Stimulated activated CD4-positive, alpha-beta T cell treated with anti-CD3 and anti-CD28 coated beads, Interleukin-4, amount 100 ng/mL, for 24 hours (primary cell): ENCODE data around the gene PCDHGA10.
"Not testable (repeated sequence)": the region's sequence is repeated elsewhere in the genome, so short reads cannot be mapped to it uniquely, and the experiment has no call there.

Experiments
- DNase-seq: peaks from one replicate; pipeline ENCODE4 v3.0.0-alpha.2; 2020

The PCDHGA10 gene

DNA sequence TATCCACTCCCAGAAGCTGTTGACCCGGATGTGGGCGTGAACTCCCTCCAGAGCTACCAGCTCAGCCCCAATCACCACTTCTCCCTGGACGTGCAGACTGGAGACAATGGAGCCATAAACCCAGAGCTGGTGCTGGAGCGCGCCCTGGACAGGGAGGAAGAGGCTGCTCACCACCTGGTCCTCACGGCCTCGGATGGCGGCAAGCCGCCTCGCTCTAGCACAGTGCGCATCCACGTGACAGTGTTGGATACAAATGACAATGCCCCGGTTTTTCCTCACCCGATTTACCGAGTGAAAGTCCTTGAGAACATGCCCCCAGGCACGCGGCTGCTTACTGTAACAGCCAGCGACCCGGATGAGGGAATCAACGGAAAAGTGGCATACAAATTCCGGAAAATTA lies 19.5 kb upstream of the PCDHGA10 start:
- DNase-seq: no peak

DNA sequence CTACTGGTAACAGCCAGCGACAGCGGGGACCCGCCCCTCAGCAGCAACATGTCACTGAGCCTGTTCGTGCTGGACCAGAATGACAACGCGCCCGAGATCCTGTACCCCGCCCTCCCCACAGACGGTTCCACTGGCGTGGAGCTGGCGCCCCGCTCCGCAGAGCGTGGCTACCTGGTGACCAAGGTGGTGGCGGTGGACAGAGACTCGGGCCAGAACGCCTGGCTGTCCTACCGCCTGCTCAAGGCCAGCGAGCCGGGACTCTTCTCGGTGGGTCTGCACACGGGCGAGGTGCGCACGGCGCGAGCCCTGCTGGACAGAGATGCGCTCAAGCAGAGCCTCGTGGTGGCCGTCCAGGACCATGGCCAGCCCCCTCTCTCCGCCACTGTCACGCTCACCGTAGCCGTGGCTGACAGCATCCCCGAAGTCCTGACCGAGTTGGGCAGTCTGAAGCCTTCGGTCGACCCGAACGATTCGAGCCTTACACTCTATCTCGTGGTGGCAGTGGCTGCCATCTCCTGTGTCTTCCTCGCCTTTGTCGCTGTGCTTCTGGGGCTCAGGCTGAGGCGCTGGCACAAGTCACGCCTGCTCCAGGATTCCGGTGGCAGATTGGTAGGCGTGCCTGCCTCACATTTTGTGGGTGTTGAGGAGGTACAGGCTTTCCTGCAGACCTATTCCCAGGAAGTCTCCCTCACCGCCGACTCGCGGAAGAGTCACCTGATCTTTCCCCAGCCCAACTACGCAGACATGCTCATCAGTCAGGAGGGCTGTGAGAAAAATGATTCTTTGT lies 18.2 kb upstream of the PCDHGA10 start:
- DNase-seq: not testable (repeated sequence)

DNA sequence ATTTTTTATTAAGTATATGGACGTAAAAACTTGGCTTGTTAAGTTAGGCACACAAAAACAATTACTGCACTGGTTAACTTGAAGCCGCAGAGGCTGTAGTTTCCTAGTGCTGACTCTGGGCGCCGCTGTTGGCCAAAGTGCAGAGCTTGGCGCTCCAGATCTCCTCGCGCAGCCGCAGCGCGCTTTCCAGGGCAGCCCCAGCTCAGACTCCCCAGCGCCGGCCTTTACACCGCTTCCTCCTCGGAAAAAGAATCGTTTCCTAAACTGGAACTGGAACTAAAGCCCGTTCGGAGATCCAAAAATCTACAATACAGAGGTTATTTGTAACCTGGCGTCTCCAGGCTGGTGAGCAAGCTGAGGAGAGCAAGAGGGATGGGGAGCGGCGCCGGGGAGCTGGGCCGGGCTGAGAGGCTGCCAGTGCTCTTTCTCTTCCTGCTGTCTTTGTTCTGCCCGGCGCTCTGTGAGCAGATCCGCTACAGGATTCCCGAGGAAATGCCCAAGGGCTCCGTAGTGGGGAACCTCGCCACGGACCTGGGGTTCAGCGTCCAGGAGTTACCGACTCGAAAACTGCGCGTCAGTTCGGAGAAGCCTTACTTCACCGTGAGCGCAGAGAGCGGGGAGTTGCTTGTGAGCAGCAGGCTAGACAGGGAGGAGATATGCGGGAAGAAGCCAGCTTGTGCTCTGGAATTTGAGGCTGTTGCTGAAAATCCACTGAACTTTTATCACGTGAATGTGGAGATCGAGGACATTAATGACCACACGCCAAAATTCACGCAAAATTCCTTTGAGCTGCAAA lies 14.8 kb upstream of the PCDHGA10 start, which contains the start of gene PCDHGB5:
Gene PCDHGB5, plus strand, starts transcription at position 192 of the 796 bp plus-strand sequence. Its CDS starts 181 bp downstream, at position 373.
- DNase-seq: peak; percentile 26

DNA sequence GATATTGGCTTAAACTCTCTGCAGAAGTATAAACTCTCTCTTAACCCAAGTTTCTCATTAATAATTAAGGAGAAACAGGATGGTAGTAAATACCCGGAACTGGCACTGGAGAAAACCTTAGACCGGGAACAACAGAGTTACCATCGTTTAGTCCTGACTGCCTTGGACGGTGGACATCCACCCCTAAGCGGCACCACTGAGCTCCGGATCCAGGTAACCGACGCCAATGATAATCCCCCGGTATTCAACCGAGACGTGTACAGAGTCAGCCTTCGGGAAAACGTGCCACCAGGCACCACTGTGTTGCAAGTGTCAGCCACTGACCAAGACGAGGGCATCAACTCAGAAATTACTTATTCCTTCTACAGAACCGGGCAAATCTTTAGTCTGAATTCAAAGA lies 14.2 kb upstream of the PCDHGA10 start:
- DNase-seq: no peak

DNA sequence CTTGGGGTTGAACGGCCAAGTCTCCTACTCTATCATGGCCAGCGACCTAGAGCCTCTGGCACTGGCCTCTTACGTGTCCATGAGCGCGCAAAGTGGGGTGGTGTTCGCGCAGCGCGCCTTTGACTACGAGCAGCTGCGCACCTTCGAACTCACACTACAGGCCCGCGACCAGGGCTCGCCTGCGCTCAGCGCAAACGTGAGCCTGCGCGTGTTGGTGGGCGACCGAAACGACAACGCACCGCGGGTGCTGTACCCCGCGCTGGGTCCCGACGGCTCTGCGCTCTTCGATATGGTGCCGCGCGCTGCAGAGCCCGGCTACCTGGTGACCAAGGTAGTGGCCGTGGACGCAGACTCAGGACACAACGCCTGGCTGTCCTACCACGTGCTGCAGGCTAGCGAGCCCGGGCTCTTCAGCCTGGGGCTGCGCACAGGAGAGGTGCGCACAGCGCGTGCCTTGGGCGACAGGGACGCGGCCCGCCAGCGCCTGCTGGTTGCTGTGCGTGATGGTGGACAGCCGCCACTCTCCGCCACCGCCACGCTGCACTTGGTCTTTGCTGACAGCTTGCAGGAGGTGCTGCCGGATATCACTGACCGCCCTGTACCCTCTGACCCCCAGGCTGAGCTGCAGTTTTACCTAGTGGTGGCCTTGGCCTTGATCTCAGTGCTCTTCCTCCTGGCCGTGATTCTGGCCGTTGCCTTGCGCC lies 13.1 kb upstream of the PCDHGA10 start:
- no peak for DNase-seq

DNA sequence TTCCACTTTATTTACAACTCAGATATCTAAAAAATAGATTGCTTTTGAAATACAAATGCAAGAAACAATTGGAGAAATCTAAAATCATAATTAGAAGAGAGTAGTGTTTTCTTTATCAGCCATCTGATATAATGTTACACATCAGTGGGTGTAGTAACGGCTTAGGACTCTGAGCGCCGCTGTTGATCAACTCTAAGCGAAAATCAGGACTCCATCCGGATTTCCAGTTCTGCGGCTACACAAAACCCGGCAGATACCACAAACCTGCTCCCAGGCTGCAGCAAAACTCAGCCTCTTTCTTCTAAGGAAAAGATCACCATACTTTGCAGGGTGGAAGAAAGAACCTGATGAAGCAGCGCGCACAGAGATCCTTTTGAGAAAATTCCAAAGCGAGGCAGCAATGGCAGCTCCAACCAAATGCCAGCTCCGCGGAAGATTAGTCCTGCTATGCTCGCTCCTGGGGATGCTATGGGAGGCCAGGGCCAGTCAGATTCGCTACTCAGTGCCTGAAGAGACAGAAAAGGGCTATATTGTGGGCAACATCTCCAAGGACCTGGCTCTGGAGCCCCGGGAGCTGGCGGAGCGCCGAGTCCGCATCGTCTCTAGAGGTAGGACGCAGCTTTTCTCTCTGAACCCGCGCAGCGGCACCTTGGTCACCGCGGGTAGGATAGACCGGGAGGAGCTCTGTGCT lies 10.1 kb upstream of the PCDHGA10 start, which contains the start of gene PCDHGA9:
Gene PCDHGA9, plus strand, starts transcription at position 226 of the 691 bp plus-strand sequence. Its CDS starts 175 bp downstream, at position 401.
- DNase-seq: no peak

DNA sequence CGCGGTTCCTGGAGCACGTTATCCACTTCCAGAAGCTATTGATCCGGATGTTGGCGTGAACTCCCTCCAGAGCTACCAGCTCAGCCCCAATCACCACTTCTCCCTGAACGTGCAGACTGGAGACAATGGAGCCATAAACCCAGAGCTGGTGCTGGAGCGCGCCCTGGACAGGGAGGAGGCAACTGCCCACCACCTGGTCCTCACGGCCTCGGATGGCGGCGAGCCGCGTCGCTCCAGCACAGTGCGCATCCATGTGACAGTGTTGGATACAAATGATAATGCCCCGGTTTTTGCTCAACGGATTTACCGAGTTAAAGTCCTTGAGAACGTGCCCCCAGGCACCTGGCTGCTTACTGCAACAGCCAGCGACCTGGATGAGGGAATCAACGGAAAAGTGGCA lies 9.4 kb upstream of the PCDHGA10 start:
- no peak for DNase-seq

DNA sequence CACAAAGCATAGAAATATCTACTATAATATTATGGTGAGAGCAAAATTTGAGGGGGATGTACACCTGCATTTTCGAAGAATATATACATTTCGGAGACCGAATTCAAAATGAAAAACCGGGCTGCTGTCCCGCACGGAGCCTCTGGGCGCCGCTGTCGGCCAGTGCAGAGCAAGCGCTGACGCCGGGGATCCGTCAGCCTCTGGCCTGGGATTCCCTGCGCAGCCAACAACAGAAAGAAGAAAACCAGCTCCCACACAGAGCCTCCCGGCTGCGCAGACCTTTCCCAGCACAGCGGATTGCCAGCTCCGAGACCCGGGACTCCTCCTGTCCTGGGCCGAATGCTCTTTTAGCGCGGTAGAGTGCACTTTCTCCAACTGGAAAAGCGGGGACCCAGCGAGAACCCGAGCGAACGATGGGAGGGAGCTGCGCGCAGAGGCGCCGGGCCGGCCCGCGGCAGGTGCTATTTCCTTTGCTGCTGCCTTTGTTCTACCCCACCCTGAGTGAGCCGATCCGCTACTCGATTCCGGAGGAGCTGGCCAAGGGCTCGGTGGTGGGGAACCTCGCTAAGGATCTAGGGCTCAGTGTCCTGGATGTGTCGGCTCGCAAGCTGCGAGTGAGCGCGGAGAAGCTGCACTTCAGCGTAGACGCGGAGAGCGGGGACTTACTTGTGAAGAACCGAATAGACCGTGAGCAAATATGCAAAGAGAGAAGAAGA lies 4.8 kb upstream of the PCDHGA10 start, which contains the start of gene PCDHGB6:
Gene PCDHGB6, plus strand, starts transcription at position 232 of the 716 bp plus-strand sequence. Its CDS starts 182 bp downstream, at position 414.
- DNase-seq: peak; percentile 31

DNA sequence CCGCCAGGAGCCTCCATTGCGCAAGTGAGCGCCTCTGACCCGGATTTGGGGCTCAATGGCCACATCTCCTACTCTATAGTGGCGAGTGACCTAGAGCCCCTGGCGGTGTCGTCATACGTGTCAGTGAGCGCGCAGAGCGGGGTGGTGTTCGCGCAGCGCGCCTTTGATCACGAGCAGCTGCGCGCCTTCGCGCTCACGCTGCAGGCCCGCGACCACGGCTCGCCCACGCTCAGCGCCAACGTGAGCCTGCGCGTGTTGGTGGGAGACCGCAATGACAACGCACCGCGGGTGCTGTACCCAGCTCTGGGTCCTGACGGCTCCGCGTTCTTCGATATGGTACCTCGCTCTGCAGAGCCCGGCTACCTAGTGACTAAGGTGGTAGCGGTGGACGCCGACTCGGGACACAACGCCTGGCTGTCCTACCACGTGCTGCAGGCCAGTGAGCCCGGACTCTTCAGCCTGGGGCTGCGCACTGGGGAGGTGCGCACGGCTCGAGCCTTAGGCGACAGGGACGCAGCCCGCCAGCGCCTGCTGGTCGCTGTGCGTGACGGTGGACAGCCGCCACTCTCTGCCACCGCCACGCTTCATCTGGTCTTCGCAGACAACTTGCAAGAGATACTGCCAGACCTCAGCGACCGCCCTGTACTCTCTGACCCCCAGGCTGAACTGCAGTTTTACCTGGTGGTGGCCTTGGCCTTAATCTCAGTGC lies 3.0 kb upstream of the PCDHGA10 start:
- DNase-seq: no peak

DNA sequence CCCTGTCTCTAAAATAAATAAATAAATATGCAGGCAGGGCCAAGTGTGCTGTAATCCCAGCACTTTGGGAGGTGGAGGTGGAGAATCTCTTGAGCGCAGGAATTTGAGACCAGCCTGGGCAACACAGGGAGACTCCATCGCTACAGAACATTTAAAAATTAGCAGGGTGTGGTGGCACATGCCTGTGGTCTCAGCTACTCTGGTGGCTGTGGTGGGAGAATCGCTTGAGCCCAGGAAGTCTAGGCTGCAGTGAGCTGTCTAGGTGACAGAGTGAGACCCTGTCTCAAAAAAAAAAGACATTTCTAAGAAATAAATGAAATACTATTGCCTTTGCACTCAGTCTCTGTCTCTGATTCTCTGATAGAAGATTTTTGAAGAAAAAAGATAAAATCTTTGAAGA lies 1.2 kb upstream of the PCDHGA10 start:
- no peak for DNase-seq

DNA sequence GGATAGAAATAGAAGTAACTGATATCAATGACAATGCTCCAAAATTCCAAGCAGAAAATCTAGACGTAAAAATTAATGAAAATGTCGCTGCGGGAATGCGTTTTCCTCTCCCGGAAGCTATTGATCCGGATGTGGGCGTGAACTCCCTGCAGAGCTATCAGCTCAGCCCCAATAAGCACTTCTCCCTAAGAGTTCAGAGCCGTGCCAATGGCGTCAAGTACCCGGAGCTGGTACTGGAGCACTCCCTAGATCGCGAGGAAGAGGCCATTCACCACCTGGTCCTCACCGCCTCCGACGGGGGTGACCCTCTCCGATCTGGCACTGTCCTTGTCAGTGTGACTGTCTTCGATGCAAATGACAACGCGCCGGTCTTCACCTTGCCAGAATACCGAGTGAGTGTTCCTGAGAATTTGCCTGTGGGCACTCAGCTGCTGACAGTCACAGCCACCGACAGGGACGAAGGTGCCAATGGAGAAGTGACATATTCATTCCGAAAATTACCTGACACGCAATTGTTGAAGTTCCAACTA lies 818 bp downstream of the PCDHGA10 start:
- DNase-seq: no peak

DNA sequence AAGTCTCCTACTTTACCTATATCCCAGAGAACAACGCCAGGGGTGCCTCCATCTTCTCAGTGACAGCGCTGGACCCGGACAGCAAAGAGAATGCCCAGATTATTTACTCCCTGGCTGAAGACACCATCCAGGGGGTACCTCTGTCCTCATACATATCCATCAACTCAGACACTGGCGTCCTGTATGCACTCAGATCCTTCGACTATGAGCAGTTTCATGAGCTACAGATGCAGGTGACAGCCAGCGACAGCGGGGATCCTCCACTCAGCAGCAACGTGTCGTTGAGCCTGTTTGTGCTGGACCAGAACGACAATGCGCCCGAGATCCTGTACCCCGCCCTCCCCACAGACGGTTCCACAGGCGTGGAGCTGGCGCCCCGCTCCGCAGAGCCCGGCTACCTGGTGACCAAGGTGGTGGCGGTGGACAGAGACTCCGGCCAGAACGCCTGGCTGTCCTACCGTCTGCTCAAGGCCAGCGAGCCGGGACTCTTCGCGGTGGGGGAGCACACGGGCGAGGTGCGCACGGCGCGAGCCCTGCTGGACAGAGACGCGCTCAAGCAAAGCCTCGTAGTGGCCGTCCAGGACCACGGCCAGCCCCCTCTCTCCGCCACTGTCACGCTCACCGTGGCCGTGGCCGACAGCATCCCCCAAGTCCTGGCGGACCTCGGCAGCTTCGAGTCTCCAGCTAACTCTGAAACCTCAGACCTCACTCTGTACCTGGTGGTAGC lies 1.9 kb downstream of the PCDHGA10 start:
- not testable (repeated sequence) for DNase-seq

DNA sequence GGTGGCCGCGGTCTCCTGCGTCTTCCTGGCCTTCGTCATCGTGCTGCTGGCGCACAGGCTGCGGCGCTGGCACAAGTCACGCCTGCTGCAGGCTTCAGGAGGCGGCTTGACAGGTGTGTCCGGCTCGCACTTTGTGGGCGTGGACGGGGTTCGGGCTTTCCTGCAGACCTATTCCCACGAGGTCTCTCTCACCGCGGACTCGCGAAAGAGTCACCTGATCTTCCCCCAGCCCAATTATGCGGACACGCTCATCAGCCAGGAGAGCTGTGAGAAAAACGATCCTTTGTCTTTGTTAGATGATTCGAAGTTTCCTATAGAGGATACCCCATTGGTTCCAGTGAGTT lies 2.5 kb downstream of the PCDHGA10 start:
- DNase-seq: not testable (repeated sequence)

DNA sequence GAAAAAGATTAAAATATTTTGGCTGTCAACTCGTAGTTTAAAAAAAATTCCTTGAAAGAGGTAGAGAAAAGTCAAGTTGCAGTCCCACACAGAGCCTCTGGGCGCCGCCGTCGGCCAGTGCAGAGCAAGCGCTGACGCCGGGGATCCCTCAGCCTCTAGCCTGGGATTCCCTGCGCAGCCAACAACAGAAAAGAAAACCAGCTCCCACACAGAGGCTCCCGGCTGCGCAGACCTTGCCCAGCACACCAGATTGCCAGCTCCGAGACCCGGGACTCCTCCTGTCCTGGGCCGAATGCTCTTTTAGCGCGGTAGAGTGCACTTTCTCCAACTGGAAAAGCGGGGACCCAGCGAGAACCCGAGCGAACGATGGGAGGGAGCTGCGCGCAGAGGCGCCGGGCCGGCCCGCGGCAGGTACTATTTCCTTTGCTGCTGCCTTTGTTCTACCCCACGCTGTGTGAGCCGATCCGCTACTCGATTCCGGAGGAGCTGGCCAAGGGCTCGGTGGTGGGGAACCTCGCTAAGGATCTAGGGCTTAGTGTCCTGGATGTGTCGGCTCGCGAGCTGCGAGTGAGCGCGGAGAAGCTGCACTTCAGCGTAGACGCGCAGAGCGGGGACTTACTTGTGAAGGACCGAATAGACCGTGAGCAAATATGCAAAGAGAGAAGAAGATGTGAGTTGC lies 4.8 kb downstream of the PCDHGA10 start, which contains the start of gene PCDHGB7:
Gene PCDHGB7, plus strand, starts transcription at position 184 of the 679 bp plus-strand sequence. Its CDS starts 183 bp downstream, at position 367.
- peak; percentile 49 for DNase-seq

DNA sequence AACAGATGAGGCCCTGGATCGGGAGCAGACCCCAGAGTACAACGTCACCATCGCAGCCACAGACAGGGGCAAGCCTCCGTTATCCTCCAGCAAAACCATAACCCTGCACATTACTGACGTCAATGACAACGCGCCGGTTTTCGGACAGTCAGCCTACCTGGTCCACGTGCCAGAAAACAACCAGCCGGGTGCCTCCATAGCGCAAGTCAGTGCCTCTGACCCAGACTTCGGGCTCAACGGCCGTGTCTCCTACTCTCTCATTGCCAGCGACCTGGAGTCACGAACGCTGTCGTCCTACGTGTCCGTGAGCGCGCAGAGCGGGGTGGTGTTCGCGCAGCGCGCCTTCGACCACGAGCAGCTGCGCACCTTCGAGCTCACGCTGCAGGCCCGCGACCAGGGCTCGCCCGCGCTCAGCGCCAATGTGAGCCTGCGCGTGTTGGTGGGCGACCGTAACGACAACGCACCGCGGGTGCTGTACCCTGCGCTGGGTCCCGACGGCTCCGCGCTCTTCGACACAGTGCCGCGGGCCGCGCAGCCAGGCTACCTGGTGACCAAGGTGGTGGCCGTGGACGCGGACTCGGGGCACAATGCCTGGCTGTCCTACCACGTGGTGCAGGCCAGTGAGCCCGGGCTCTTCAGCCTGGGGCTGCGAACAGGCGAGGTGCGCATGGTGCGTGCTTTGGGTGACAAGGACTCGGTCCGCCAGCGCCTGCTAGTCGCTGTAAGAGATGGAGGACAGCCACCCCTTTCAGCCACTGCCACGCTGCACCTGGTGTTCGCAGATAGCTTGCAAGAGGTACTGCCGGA lies 6.5 kb downstream of the PCDHGA10 start:
- no peak for DNase-seq

DNA sequence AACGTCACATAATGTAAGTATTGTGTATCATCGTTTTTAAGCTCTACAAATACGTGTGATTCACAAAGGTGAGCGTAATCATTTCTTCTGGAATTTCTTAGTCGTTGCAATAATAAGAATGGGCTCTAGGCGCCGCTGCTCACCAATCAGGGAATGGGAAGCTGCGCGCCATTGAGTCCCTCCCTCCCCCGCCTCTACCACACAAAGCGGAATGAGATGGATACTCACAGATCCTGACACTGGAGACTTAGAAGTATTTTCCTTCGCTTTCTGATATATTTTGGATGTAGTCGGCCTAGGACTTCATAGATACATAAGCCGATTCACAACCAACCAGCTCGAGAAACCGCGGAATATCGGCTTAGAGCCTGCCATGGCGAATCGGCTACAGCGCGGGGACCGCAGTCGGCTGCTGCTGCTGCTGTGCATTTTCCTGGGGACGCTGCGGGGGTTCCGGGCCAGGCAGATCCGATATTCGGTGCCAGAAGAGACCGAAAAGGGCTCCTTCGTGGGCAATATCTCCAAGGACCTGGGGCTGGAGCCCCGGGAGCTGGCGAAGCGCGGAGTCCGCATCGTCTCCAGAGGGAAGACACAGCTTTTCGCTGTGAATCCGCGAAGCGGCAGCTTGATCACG lies 8.2 kb downstream of the PCDHGA10 start, which contains the start of gene PCDHGA11:
Gene PCDHGA11, plus strand, starts transcription at position 197 of the 634 bp plus-strand sequence. Its CDS starts 177 bp downstream, at position 374.
- DNase-seq: peak; percentile 44

DNA sequence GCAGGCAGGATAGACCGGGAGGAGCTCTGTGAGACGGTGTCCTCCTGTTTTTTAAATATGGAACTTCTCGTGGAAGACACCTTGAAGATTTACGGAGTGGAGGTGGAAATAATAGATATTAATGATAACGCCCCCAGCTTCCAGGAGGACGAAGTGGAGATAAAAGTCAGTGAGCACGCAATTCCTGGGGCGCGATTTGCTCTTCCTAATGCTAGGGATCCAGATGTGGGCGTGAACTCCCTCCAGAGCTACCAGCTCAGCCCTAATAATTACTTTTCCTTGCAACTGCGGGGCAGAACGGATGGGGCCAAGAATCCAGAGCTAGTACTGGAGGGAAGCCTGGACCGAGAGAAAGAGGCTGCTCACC lies 8.7 kb downstream of the PCDHGA10 start:
- no peak for DNase-seq

DNA sequence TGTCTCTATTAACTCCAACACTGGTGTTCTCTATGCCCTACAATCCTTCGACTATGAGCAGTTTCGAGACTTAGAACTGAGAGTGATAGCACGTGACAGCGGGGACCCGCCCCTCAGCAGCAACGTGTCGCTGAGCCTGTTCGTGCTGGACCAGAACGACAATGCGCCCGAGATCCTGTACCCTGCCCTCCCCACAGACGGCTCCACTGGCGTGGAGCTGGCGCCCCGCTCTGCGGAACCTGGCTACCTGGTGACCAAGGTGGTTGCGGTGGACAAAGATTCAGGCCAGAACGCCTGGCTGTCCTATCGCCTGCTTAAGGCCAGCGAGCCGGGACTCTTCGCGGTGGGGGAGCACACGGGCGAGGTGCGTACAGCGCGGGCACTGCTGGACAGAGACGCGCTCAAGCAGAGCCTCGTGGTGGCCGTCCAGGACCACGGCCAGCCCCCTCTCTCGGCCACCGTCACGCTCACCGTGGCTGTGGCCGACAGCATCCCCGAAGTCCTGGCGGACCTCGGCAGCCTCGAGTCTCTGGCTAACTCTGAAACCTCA lies 10.0 kb downstream of the PCDHGA10 start:
- DNase-seq: no peak
